ENCODE measurements around the gene B3GALT5.

The B3GALT5 gene

DNA sequence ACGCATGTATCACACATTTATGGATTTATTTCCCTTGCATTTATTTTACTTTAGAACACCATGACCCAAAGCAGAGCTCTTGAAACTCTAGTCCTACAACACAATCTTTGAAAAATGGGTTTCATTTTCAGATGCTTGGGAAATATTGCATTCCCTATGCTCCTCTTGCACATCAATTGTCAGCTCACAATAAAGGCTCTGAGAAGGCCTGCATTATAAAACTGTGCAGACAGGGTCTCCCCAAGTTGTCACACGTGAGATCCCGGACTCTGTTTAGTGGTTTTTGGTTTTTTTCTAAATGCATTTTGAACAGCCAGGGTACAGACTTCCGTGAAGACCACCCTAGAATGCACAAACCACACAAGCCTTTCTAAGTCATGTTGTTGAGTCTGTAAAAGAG lies 9.9 kb upstream of the B3GALT5 start:
- no peak for DNase-seq (ENCODE audit: low read depth)
- H3K4me3 ChIP-seq (ENCODE audit: low read length), result no peak overlapping the region
- TF ChIP-seq, protein P1, sequence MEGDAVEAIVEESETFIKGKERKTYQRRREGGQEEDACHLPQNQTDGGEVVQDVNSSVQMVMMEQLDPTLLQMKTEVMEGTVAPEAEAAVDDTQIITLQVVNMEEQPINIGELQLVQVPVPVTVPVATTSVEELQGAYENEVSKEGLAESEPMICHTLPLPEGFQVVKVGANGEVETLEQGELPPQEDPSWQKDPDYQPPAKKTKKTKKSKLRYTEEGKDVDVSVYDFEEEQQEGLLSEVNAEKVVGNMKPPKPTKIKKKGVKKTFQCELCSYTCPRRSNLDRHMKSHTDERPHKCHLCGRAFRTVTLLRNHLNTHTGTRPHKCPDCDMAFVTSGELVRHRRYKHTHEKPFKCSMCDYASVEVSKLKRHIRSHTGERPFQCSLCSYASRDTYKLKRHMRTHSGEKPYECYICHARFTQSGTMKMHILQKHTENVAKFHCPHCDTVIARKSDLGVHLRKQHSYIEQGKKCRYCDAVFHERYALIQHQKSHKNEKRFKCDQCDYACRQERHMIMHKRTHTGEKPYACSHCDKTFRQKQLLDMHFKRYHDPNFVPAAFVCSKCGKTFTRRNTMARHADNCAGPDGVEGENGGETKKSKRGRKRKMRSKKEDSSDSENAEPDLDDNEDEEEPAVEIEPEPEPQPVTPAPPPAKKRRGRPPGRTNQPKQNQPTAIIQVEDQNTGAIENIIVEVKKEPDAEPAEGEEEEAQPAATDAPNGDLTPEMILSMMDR (conservative IDR thresholded peaks at IDR 0.05; ENCODE audit: low read depth, low read length), result no peak

DNA sequence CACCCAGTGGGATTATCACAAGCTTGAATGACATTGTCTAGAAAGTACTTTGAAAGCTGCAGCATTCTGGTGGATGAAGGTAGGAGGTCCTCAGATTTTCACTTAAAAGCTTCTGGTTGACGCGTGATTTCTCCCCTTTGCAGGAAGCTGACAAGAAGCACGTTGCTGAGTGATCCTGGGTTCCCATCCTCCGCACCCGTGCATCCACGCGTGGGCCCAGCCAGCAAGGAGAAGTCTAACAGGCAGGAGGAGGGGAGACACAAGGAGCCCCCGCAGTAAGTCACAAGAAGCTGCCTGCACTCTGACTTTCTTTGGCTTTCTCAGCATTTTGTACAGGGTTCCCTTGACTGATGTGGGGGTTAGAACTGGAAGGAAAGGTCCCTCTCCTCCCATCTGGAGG lies 7.8 kb upstream of the B3GALT5 start:
- H3K4me3 ChIP-seq (ENCODE audit: low read length), result no peak overlapping the region
- DNase-seq (ENCODE audit: low read depth), result no peak
- TF ChIP-seq, protein P1 (conservative IDR thresholded peaks at IDR 0.05; ENCODE audit: low read depth, low read length), result no peak

DNA sequence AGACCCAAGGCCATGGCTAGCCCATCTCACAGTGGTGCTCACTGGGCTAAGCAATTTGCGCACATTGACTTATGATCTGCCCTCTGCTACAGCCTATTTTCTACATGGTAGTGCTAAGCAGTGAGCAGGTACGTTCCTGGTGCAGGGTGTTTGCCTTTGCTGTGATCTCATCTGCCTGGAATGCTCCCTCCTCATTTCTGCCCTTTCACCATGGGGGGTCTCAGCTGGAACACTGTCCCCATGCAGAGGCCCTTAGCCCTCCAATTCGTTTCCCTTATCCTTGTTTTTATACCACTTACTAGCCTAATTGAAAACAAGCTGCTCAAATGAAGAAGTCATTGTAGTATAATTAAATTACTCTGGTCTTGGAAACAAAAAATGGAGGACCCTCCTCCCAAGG lies 2.0 kb upstream of the B3GALT5 start:
- no peak overlapping the region for H3K4me3 ChIP-seq (ENCODE audit: low read length)
- TF ChIP-seq, protein P1 (conservative IDR thresholded peaks at IDR 0.05; ENCODE audit: low read depth, low read length), result no peak
- no peak for DNase-seq (ENCODE audit: low read depth)

DNA sequence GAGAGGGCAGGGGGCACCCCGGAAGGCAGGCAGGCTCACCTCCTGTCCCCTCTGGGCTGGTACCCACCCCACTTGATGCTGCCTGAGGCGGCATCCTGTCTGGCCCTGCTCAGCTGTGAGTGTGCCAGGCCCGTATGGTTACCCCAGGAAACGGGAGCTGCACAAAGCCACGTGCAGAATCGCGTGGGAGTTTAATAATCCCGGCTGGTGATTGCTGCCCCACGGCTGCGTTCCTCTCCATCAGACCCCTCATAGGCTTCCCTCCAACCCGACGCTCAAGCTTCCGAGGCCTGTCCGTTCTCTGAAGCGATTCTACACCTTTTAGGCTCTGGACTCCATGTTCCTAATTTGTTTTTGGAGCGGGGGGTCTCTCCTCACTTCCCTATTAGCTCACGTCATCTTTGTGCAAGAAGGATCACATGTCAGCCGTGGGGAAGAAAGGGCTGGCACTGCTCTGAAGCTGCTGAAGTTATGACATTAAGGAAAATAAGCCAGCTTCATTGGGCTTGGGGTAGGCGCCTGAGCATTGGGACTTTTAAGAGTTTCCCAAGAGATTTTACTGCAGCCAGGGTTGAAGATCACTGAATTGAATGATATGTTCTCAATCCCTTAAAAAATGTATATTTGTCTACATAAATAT lies 1.1 kb upstream of the B3GALT5 start:
- no peak for DNase-seq (ENCODE audit: low read depth)
- TF ChIP-seq, protein P1 (conservative IDR thresholded peaks at IDR 0.05; ENCODE audit: low read depth, low read length), result no peak
- H3K4me3 ChIP-seq (ENCODE audit: low read length), result peak overlapping the region; percentile 59

DNA sequence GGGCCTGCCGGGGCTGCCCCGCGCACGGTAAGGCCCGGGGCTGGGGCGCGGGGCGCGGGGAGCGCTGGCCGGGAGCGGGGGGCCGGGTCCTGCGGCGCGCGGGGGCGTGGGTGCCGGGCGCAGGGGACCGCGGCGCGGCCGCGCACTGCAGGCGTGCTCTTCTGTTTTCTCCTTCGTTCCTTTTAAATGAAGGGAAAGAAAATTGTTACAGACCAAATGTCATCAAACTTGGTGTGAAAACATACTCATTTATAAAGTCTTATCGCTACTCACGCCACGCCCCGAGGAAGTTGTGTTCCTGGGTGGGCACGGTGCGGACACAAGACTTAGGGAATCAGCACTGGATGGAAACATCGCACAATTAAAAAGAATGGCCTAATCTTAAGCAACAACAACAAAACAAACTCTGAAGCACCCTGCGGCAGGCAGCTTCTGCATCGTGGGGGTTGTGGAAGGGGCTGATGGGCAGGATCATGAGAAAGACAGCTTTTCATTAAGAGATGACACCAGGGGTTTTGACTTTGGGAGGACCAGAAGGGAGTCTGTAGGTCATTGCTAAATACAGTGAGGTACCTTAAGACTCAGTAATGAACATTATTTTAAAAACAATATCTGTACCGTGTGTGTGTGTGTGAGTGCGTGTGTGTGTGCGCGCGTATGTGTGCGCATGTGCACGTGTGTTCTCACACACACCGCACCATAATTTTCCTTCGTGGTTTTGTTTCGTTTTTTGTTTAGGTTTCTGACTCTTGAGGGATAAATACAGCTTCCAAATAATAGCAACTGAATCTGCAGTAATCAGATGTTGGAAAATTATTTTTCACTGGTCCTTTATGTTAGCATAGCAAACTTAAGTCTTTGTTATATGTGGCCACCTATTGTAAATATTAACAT lies 548 bp downstream of the B3GALT5 start:
- peak overlapping the region; percentile 72 for H3K4me3 ChIP-seq (ENCODE audit: low read length)
- TF ChIP-seq, protein P1 (conservative IDR thresholded peaks at IDR 0.05; ENCODE audit: low read depth, low read length), result no peak
- no peak for DNase-seq (ENCODE audit: low read depth)

DNA sequence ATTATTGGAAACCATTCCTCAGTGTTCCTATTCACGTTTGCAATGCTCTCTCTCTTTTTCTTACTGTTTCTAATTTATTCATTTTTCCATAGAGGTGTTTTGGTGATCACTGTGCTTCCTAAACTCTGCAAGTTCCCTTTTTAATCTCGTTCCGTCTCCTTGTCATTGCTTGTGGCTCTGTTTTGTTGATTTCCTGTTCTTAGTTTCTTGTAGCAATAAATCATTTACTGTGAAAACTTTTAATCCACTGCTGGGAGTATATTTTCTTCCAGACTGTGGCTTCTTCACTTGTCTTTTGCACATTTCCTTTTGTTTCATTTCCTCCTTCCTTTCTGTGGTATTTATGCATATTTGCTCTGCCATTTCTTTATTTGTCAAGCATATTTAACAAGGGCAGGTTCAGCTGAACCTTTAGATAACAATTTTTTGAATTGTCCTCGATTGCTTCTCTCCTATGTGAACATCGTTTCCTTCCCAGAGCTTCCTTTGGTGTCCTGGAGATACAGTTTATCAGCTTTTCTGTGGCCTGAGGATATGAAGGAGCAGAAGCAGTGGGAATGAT lies 3.6 kb downstream of the B3GALT5 start:
- no peak overlapping the region for H3K4me3 ChIP-seq (ENCODE audit: low read length)
- TF ChIP-seq, protein P1 (conservative IDR thresholded peaks at IDR 0.05; ENCODE audit: low read depth, low read length), result no peak
- DNase-seq (ENCODE audit: low read depth), result no peak
